ENCODE measurements around the gene ANXA1. TPM values are rescaled to one million over a fixed set of nuclear protein-coding genes. Genes with fewer than 3 reads are reported as not detected.

Gene ANXA1
- total and polyA plus RNA-seq, 2 experiments from 2014 or later: 4.9 to 5.8 TPM

GRCh38 chr9:73137914-73138313 is 13.8 kb upstream of the ANXA1 start (continued):
- TF ChIP-seq REST (IDR thresholded peaks at IDR 0.05; ENCODE audit: unreplicated experiment): no peak
- TF ChIP-seq ZNF114 (CRISPR knock-in tag; IDR thresholded peaks at IDR 0.05): no peak
- TF ChIP-seq POLR2AphosphoS5 (IDR thresholded peaks at IDR 0.05; ENCODE audit: low read depth): no peak
- TF ChIP-seq NANOG (IDR thresholded peaks at IDR 0.05; ENCODE audit: borderline replicate concordance): no peak
- TF ChIP-seq CREB1 (CRISPR knock-in tag; IDR thresholded peaks at IDR 0.05; ENCODE audit: low read depth): no peak
- TF ChIP-seq EZH2phosphoT487 (IDR thresholded peaks at IDR 0.05; ENCODE audit: unreplicated experiment): no peak
- TF ChIP-seq STAT1 (IDR thresholded peaks at IDR 0.05; ENCODE audit: unreplicated experiment): no peak
- TF ChIP-seq, protein P1, sequence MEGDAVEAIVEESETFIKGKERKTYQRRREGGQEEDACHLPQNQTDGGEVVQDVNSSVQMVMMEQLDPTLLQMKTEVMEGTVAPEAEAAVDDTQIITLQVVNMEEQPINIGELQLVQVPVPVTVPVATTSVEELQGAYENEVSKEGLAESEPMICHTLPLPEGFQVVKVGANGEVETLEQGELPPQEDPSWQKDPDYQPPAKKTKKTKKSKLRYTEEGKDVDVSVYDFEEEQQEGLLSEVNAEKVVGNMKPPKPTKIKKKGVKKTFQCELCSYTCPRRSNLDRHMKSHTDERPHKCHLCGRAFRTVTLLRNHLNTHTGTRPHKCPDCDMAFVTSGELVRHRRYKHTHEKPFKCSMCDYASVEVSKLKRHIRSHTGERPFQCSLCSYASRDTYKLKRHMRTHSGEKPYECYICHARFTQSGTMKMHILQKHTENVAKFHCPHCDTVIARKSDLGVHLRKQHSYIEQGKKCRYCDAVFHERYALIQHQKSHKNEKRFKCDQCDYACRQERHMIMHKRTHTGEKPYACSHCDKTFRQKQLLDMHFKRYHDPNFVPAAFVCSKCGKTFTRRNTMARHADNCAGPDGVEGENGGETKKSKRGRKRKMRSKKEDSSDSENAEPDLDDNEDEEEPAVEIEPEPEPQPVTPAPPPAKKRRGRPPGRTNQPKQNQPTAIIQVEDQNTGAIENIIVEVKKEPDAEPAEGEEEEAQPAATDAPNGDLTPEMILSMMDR (conservative IDR thresholded peaks at IDR 0.05; ENCODE audit: low read depth in 2 of 2): no peak

DNA sequence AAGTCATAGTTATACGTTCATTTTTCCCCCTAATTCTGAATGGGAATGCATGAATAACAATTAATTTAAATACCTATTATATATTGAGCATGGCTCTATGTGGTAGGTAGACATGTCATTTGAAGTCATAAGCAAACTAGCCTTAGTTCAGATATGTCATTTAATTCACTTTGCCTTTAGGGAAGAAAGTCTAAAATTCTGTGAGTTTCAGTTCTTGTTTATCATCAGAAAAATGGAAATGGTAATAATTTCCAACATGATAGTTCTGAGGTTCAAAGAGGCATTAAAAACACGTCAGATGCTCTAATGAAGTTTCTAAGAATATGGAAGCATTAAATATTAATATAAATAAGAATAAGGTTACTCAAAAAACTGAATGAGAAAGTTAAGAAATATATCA is 13.1 kb upstream of the ANXA1 start:
- ATAC-seq (no peak), DNase-seq (ENCODE audit: low spot score) (no peak)
- Mint-ChIP-seq H3K4me3 (no peak overlapping the region), H3K36me3 (ENCODE audit: low read depth) (no peaks in the 10 kb centered on the region), H3K27ac (no peak overlapping the region), H3K9me3 (no peaks in the 10 kb centered on the region), H3K4me1 (peaks cover 6% of the 10 kb centered on the region), H3K27me3 (ENCODE audit: insufficient read depth, low read depth, poor library complexity) (no peaks in the 10 kb centered on the region)
- peaks cover 7% of the 10 kb centered on the region; the same call in 1 of the 2 replicates for H3K9me2 ChIP-seq (ENCODE audit: insufficient read depth)
- no peak overlapping the region for H3K4me2 ChIP-seq
- H3K4me3 ChIP-seq: no peak overlapping the region
- no peaks in the 10 kb centered on the region for H3K4me1 ChIP-seq (ENCODE audit: insufficient read depth)
- no peaks in the 10 kb centered on the region for H3F3A ChIP-seq (replicated peaks; ENCODE audit: low read depth)
- H4K20me1 ChIP-seq (replicated peaks; ENCODE audit: insufficient read depth): no peaks in the 10 kb centered on the region
- H3K36me3 ChIP-seq (ENCODE audit: insufficient read depth): no peaks in the 10 kb centered on the region
- H3K27ac ChIP-seq (ENCODE audit: low read depth): no peak overlapping the region
- H2AFZ ChIP-seq: no peak overlapping the region
- no peaks in the 10 kb centered on the region for H3K79me2 ChIP-seq (replicated peaks; ENCODE audit: insufficient read depth)
- H3K27me3 ChIP-seq (ENCODE audit: insufficient read depth): no peaks in the 10 kb centered on the region
- TF ChIP-seq NANOG (IDR thresholded peaks at IDR 0.05; ENCODE audit: borderline replicate concordance) (no peak), REST (IDR thresholded peaks at IDR 0.05; ENCODE audit: unreplicated experiment) (no peak), EZH2phosphoT487 (IDR thresholded peaks at IDR 0.05; ENCODE audit: unreplicated experiment) (no peak), CREB1 (CRISPR knock-in tag; IDR thresholded peaks at IDR 0.05; ENCODE audit: low read depth) (no peak), ZNF462 (CRISPR knock-in tag; IDR thresholded peaks at IDR 0.05) (no peak), EZH2 (IDR thresholded peaks at IDR 0.05; ENCODE audit: low read depth, unreplicated experiment) (no peak)
